ENCODE measurements around the gene VPS33B.
"Not testable (repeated sequence)": the region's sequence is repeated elsewhere in the genome, so short reads cannot be mapped to it uniquely, and the experiment has no call there.

Gene VPS33B

DNA sequence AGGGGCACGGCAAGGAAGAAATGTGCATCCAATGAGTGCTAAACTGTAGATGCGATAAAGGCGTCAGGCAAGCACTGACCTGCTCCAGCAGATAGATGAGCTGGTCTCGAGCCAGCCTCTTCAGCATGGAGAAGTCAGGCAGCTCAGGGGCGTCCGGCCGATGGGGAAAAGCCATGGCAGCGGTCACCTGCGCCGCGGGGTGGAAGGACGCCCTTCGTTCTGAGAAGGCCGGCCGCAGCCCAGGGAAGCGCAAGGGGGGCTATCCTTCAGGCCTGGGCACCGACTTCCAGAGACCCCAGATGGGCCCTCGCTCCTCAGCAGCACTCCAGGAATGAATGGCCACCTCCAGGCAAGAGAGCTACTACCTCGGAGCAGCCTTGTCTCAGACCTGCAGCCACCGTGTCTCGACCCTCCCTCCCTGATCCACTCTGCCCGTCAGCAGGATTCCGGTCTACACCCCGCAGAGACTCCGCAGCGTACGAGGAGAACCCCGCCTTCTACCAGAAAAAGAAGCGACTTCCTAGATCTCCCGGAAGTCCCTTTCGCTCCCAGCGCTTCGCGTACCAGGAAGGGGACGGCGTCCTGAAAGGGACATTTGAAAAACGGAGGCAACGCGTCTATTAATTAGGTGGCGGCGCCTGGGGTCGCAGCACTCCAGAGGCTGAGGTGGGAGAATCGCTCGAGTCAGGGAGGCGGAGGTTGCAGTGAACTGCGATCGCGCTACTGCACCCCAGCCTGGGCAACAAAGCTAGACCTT, at the start of gene VPS33B:
VPS33B (minus strand) TSS at position 520 of the 757 bp plus-strand sequence; CDS start at position 175, 345 bp downstream.
- peak; percentile 54 for DNase-seq (ENCODE audit: low read depth)

DNA sequence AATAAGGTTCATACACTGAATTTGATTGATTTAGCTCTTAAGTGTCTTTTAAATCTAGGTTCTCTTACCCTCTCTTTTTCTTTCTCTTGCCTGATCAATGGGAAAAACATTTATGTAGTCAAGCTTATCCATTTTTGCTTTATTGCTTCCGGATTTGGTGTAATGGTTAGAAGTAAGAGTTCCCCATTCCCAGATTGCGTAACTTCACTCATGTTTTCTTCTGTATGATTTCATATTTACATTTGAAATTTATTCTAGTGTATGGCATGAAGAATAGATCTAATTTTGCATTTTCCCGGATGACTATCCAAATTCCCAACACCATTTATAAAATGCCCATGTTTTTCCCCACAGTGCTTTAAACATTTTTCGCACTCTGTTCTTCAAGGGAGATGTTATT, 49.8 kb upstream of the VPS33B start:
- DNase-seq (ENCODE audit: low read depth) = no peak

DNA sequence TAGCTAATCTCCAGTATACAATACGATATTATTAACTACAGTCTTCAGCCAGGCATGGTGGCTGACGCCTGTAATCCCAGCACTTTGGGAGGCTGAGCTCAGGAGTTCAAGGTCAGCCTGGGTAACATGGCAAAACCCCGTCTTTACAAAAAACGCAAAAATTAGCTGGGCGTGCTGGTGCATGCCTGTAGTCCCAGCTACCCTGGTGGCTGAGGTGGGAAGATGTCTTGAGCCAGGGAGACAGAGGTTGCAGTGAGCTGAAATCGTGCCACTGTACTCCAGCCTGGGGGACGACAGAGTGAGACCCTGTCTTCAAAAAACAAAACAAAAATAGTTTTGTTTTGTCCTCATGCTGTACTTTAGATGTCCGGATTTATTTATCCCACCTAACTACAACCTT, 48.5 kb upstream of the VPS33B start:
- DNase-seq (ENCODE audit: low read depth) = no peak

DNA sequence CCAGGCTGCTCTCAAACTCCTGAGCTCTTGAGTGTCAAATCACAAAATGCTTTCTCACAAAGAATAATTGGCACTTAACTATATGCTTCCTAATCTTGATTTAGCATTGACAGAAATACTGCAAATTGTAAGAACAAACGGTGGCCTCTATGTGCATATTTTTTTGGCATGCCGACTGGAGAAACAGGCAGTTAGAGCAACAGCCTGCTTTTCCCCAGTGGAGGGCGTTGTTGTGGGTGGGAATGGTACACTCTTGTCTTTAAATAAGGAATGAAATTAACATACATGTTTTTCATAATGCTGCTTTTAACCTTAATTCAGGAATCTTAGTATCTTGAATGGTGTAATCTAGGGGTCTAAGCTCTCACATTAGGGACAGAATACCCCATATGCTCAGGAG, 46.6 kb upstream of the VPS33B start:
- no peak for DNase-seq (ENCODE audit: low read depth)

DNA sequence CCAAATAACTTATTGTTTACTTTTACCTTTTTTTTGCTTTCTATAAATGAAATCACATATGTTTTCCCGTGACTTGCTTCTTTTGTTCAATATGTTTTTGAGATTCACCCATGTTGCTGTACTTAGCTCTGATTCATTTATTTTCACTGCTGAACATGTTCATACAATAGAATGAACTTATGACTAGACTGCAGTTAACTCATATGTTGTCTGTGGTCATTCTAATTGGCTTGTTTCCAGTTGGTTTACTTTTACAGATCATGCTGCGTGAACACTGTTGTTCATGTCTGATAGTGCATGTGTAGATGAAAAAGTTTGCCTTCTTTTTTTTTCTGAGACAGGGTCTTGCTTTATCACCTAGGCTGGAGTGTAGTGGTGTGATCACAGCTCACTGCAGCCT, 46.0 kb upstream of the VPS33B start:
- no peak for DNase-seq (ENCODE audit: low read depth)

DNA sequence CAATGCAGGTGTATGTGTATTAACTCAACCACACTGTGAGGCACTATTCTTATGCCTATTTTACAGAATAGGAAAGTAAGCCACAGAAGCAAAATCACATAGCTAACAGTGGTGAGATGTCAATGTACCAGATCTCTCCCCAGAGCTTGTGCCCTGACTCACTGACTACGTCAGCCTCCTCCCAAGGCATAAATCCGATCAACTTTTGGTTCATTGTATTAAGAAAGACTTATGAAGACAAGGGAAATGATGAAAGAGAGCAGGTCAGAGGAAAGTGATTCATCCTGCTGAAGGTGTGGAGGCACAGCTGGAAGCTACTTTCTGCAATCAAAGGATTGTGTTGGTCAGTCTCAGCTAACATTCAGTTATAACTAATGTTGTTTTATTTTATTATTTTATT, 44.6 kb upstream of the VPS33B start:
- no peak for DNase-seq (ENCODE audit: low read depth)

DNA sequence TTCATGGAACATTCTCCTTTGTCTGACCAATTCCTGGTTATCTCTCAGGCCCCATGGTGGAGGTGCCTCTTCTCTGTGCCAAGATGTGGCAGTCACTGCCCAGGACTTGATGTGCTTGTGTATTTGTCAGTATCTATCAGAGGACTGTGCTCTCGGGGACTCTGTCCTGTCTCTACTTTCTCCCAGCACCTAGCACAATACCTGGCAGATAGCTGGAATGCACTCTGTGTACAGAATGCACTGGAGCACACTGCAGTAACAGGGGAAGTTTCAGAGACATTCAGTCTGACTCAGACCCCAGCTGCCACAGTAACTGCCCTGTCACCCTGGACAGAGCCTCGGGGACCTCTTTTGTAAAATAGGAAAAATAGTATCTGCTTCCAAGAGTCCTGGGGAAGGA, 43.1 kb upstream of the VPS33B start:
- no peak for DNase-seq (ENCODE audit: low read depth)

DNA sequence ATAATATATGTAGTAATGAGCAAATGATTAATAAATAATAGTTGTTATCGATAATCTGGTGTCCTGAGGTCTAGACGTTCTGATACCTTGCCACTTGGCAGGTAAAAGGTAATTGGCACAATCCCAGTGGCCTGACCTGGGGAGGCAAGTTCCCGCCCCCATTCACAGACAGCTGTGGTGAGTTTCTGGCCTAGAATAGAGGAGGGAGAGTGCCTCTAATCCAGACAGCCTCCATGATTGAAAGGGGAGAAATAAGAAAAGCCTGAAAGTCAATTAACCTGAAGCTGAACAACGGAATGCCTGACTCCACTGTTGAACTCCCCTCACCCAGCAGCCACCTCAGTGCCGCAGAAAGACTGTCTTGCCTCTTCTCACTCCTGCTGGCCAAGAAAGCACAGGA, 39.6 kb upstream of the VPS33B start:
- DNase-seq (ENCODE audit: low read depth) = no peak

DNA sequence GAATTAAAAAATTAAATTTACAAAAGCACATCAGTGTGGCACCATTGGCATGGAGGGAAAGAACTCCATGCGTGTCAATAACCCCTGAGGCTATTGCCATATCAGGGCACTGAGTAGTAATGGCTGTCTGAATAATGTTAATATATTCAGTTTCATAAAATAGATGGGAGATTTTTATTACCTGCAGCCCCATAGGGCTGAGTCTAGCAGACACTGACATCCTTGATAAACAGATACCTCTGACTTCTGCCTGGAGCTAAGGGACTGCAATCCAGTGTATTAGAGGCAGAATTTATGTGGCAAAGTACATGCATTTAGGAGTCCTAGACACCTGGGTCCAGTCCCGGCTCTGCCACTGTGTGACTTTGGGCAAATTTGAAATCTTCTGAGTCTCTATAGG, 38.8 kb upstream of the VPS33B start:
- no peak for DNase-seq (ENCODE audit: low read depth)

DNA sequence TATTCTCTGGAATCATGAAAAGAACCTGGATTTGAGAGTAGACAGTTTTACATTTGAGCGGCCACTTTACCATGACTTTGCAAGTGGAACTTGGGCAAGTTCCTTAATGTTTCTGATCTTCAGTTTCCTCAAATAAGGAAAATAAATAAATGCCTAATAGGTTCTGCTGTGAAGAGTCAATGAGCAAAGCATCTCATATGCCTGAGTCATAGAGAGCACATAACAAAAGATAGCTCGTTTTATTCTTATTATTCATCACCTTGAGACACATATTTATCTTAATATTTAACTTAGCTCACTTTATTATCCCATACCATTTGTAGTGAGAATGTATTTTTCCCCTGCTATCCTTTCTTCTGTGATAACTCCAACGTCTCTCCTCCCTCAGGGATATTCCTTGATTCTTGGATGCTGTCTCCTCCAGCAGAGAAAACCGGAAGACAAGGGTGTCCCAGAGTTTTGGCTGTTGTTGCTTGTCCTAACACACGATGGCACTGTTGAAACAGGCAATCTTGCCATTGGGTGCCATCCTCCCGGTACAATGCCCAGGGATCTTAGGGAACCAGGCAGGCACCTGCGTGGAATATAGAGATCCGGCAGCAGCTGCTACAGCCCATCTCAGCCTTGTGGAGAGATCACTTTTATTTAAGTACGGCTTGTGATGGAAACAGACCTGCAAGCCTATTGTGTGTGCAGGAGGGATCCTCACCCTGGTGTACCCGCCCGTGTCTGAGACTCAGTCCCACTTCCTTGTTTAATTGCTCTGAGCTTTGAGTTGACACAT, 33.3 kb upstream of the VPS33B start:
- peak; percentile 16 for DNase-seq (ENCODE audit: low read depth)

DNA sequence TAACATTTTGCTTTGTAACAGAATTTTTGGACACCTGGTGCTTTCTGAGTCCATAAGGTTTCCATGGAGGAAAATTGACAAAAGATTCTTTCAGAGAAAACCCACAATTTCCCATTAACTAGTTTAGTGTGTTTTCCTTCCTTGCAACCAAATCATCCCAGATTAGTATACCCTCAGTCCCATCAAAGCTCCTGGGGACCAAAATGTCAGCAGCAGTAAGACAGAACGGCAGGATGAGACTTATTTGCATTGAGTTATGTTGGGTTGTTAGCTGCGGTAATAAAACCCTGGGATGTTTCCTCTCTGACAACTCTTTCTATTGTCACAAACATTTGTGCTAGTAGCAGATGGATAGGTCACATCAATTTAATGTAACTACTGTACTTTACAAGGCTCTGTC, 32.4 kb upstream of the VPS33B start:
- DNase-seq (ENCODE audit: low read depth) = no peak

DNA sequence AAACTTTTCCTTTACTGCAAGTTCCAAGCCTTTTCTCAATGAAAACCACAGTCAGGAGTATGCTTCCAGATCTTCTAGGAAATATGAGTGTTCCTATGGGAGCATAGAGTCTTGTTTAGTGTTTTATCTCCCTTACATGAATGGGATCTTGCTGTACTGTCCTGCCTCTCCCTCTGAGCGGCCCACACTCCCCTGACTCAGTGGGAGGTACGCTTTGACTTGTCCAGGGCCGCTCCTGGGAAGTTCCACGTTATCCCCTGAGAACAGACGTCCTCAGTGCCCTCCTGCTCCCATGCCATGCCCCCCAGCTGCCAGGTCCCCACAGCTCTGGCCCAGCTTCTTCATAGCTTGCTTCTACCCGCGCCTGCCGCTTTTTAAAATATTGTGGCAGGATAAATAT, 28.9 kb upstream of the VPS33B start:
- DNase-seq (ENCODE audit: low read depth) = no peak

DNA sequence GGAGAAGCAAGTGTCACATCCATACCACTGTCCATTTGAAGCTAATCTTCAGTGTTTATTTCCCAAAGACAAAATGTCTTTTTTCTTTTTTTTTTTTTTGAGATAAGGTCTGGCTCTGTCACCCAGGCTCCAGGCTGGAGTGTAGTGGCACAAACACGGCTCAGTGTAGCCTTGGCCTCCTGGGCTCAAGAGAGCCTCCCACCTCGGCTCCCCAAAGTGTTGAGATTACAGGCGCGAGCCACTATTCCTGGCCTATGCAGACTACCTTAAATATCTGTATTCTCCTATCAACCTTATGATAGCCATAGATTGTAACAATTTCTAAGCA, 27.7 kb upstream of the VPS33B start:
- no peak for DNase-seq (ENCODE audit: low read depth)

DNA sequence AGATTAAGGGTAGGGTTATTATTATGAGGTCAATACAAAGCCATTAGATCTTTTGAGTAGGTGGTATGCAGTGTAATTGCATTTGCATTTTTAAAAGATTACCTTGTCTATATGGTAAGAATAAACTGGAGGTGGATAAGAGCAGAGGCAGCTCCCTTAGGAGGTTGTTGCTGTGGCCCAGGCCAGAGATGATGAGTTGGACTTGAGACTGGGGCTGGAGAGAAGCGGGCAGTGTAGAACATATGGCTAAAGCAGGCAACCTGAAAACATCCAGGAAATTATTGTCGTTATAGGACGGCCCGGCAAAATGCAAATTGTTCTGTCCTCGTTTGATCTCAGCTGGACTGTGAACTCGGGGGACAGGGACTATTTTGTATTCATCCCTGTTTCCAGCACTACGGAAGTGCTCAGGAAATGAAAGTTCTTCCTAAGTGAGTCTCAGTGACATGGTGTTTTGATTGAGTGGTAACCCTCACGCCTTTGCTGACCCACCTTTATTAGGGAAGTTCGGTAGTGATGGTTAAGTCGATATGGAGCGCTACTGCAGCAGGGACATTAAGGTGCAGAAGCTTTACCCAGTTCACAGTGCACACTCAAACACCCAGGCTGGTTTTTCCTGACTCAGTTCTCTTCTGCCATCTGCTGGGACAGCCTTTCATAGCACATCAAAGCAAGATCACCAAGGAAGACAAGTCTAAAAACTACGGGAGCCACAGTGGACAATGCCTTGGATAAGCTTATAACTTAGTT, 27.2 kb upstream of the VPS33B start:
- DNase-seq (ENCODE audit: low read depth) = peak; percentile 28

DNA sequence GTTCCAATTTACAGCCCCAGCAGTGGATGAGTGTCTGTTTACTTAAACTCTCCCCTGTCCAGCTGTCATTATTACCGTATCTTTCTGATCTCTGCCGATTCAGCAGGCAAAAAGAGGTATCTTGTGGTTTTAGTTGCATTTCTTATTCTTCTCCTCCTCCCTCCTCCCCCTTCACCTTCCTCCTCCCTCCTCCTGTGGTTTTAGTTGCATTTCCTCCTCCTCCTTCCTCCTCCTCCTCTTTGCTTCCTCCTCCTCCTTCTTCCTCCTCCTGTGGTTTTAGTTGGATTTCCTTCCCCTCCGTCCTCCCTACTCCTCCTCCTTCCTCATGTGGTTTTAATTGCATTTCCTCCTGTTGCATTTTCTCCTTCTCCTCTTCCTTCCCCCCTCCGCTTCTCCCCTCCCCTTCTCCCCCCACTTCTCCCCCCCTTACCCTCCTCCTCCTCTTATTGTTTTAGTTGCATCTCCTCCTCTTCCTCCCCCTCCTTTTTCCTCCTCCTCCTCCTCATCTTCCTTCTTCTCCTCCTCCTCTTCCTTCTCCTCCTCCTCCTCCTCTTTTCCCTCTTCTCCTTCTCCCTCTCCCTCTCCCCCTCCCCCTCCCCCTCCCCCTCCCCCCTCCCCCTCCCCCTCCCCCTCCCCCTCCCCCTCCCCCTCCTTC, 25.3 kb upstream of the VPS33B start:
- no peak for DNase-seq (ENCODE audit: low read depth)

DNA sequence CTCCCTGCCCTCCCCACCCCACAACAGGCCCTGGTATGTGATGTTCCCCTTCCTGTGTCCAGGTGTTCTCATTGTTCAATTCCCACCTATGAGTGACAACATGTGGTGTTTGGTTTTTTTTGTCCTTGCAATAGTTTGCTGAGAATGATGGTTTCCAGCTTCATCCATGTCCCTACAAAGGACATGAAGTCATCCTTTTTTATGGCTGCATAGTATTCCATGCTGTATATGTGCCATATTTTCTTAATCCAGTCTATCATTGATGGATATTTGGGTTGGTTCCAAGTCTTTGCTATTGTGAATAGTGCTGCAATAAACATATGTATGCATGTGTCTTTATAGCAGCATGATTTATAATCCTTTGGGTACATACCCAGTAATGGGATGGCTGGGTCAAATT, 23.7 kb upstream of the VPS33B start:
- DNase-seq (ENCODE audit: low read depth) = not testable (repeated sequence)

DNA sequence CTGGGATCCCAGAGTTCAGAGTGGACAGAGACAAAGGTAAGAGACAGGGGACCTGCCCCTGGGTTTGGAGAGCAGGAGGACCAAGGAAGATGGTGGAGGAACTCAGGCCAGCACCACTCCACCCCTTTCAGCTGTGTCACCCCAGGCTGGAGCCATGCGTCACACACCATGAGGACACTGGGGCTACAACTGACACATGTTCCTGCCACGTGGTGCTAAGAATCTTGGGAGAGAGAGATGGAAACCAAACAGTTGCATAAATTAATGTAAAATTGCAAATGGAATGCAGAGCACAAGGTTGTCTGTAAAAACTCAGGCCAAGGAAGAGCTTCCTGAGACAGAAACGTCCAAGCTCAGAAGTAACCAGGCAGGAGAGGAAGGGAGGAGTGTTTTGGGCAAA, 22.7 kb upstream of the VPS33B start:
- no peak for DNase-seq (ENCODE audit: low read depth)

DNA sequence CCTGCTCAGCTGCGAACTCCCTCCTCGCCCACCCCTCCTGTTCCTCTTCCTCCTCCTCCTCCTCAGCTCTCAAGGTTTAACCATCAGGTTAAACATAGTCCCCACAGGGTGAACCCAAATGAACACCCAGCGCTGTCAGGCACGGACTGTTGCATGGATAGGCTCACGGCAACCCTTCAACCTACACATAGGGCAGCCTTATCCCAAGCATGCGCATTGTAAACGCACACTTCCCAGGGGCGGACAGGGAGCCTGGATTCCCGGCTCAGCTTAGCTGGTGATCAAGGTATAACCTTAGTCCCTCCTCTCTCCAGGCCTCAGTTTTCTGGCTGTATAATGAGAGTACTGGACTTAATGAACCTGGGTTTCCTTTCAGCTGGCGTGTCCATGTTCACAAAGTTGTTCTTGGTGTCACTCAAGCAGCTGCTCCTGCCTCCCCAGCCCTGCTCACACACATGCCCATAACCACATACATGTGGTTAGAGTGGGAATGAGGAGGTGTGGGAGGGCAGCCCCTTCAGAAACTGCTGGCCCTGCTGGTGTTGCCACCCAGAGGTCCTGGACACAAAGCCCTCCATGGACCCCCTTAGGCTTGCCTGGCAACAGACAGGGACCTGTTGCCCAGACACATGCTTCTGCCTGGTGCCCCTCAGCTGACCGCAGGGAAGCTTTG, 20.9 kb upstream of the VPS33B start:
- DNase-seq (ENCODE audit: low read depth) = no peak

DNA sequence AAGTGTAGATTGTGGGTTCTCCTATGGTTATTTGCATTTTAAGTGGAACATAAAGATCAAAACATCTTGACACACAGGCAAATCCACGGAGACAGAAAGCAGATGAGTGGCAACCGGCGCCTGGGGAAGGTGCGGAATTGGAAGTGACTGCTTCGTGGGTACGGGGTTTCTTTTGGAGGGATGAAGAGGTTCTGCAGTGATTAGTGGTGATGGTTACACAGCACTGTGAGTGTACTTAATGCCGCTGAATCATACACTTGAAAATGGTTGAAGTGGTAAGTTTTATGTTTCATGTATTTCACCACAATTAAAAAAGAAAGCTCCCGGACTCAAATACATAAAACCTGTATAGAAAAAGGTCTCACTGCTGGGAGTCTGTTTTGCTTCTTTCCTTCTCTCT, 18.5 kb upstream of the VPS33B start:
- DNase-seq (ENCODE audit: low read depth) = no peak

DNA sequence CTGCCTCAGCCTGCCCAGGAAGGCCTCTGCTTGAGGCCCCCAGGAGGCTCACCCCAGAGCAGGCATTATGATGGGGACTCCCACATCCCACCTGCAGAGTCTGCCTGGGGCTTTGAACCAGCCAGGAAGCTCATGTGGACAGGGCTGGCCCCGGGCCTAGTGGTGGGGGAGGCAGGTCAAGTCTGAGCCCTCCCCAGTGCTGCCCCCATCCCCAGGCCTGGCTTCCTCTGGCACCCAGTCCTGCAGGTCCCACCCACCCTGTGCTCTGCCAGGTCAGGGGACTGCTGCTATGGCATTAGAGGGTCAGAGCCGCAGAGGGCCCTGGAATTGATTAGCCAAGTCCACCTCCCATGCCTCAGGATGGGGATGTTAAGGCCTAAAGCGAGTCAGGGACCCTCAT, 17.6 kb upstream of the VPS33B start:
- no peak for DNase-seq (ENCODE audit: low read depth)

DNA sequence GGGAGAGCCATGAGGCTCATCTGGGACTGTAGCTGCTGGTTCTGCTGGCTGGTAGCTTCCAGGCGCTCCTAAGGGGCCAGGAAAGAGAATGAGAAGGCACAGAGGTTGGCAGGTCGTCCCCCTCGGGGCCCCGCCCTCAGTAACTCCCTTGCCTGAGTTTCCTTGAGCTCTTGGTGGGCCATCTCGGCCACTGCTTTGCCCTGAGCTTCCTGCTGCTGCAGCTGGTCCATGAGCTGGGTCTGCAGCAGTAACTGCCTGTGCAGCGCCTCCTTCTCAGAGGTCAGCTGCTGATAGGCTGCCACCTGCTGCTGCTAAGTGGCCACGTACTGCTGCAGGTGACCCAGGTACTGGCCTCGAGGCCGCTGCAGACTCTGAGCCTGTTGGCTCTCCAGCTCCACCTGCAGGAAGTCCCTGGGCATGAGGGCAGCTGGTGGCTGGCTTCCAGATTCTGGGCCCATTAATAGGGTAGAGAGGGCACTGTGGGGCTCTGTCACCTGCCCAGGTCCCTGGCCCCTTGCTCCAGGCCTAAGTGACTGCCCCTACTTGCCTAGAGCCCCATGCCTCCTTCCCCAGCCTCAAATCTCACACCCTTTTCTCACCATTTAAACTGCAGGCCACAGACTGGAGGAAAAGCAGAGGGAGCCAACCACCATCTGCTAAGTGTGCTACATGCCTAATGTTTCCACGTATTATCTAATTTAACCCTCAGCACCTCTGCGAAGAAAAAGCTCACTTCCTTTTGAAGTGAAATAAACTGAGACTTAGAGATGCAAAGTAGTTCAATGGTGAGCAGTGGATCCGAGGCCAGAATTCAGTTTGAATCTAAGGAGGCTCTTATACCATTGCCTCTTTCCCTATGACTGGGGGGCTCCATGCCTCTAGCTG, 10.8 kb upstream of the VPS33B start:
- DNase-seq (ENCODE audit: low read depth) = no peak
